Neural progenitor cell (in vitro differentiated cells): Measurements from ENCODE around the gene LRRIQ3. TPM values are rescaled to one million over a fixed set of nuclear protein-coding genes. Genes with fewer than 3 reads are reported as not detected.
A peak's percentile ranks its signal among the peaks of the same experiment; 100 is the strongest.
"Not testable (repeated sequence)": the region's sequence is repeated elsewhere in the genome, so short reads cannot be mapped to it uniquely, and the experiment has no call there.

ENCODE experiments used
- DNase-seq: peaks from one replicate; pipeline ENCODE4 v3.0.0-alpha.2; 2016; ENCODE audit warnings: low spot score
- H2AFZ ChIP-seq: fragments of 200-600 bp; sonication (generic); replicated peaks from 2 replicates; pipeline ENCODE4 v1.6.1; 2016; ENCODE audit warnings: antibody characterized with exemption
- H3F3A ChIP-seq: fragments of 200-600 bp; sonication (generic); 2 replicates; pipeline ENCODE4 v1.6.1; 2016; ENCODE audit warnings: antibody characterized with exemption, low read depth
- H3K27ac ChIP-seq: fragments of 200-600 bp; sonication (generic); 2 replicates; pipeline ENCODE4 v1.5.1; 2016; ENCODE audit warnings: mild to moderate bottlenecking
- H3K27me3 ChIP-seq: fragments of 200-600 bp; sonication (generic); 2 replicates; pipeline ENCODE4 v1.6.1; 2016; ENCODE audit warnings: mild to moderate bottlenecking, moderate library complexity
- H3K36me3 ChIP-seq: fragments of 200-600 bp; sonication (generic); 2 replicates; pipeline ENCODE4 v1.5.1; 2016
- H3K4me1 ChIP-seq: fragments of 200-600 bp; sonication (generic); 2 replicates; pipeline ENCODE4 v1.6.1; 2016; ENCODE audit warnings: mixed run types
- H3K4me2 ChIP-seq: fragments of 200-600 bp; sonication (generic); 2 replicates; pipeline ENCODE4 v1.6.1; 2016
- H3K4me3 ChIP-seq: fragments of 200-600 bp; sonication (generic); 2 replicates; pipeline ENCODE4 v1.5.1; 2016
- H3K79me2 ChIP-seq: fragments of 200-600 bp; sonication (generic); 2 replicates; pipeline ENCODE4 v1.6.1; 2016; ENCODE audit warnings: low read depth
- H3K9ac ChIP-seq: fragments of 200-600 bp; sonication (generic); 2 replicates; pipeline ENCODE4 v1.6.1; 2016
- H3K9me3 ChIP-seq: fragments of 200-600 bp; sonication (generic); 2 replicates; pipeline ENCODE4 v1.5.1; 2016; ENCODE audit warnings: low read depth
- H4K20me1 ChIP-seq: fragments of 200-600 bp; sonication (generic); 2 replicates; pipeline ENCODE4 v1.6.1; 2016; ENCODE audit warnings: low read depth
- H3K27ac Mint-ChIP-seq: 3 replicates; pipeline ENCODE4 v1.8.0; 2021; ENCODE audit warnings: mixed read lengths
- H3K27me3 Mint-ChIP-seq: 2 replicates; pipeline ENCODE4 v1.8.0; 2022; ENCODE audit warnings: low read depth, mild to moderate bottlenecking, inconsistent platforms, moderate library complexity, mixed read lengths; ENCODE audit not compliant: insufficient read depth
- H3K36me3 Mint-ChIP-seq: 3 replicates; pipeline ENCODE4 v1.8.0; 2021; ENCODE audit warnings: mixed read lengths
- H3K4me1 Mint-ChIP-seq: 3 replicates; pipeline ENCODE4 v1.8.0; 2021; ENCODE audit warnings: mixed read lengths
- H3K4me3 Mint-ChIP-seq: 3 replicates; pipeline ENCODE4 v1.8.0; 2021; ENCODE audit warnings: mild to moderate bottlenecking, moderate library complexity, mixed read lengths
- H3K9me3 Mint-ChIP-seq: 3 replicates; pipeline ENCODE4 v1.8.0; 2020; ENCODE audit warnings: mixed read lengths
- CTCF ChIP-seq: fragments of 200-600 bp; sonication (generic); IDR thresholded peaks from 2 replicates; pipeline ENCODE4 v1.5.1; 2017; ENCODE audit warnings: antibody characterized with exemption, mild to moderate bottlenecking
- EZH2 ChIP-seq: fragments of 200-600 bp; sonication (generic); IDR thresholded peaks from 2 replicates; pipeline ENCODE4 v1.6.1; 2017; ENCODE audit warnings: antibody characterized with exemption, mild to moderate bottlenecking, moderate library complexity
- EZH2phosphoT487 ChIP-seq: fragments of 200-600 bp; sonication (generic); IDR thresholded peaks from 2 replicates; pipeline ENCODE4 v1.6.1; 2017; ENCODE audit warnings: antibody characterized with exemption
- total RNA-seq: library from RNA; depleted of rRNA; stranded (reverse); fragments of >200 nt; gene quantifications from 2 replicates; pipeline ENCODE4 v1.2.3, GENCODE V29; 2015; ENCODE audit warnings: low replicate concordance

The LRRIQ3 gene
- total RNA-seq, 1 donor from 2014 or later: 3.3 TPM

GRCh38 chr1:74162333-74162732 is 35.6 kb downstream of the LRRIQ3 start:
- no peaks in the 10 kb centered on the region for H3K27me3 ChIP-seq
- H3K27me3 Mint-ChIP-seq: no peaks in the 10 kb centered on the region
- no peaks in the 10 kb centered on the region for H4K20me1 ChIP-seq
- H3K9me3 Mint-ChIP-seq: no peaks in the 10 kb centered on the region
- H3F3A ChIP-seq: no peaks in the 10 kb centered on the region
- H3K4me2 ChIP-seq: no peak overlapping the region
- no peak overlapping the region for H3K9ac ChIP-seq
- H3K9me3 ChIP-seq: no peaks in the 10 kb centered on the region
- no peaks in the 10 kb centered on the region for H3K36me3 ChIP-seq
- H3K36me3 Mint-ChIP-seq: no peaks in the 10 kb centered on the region
- no peak for DNase-seq
- no peak overlapping the region for H2AFZ ChIP-seq
- no peak overlapping the region for H3K27ac Mint-ChIP-seq
- H3K79me2 ChIP-seq: no peaks in the 10 kb centered on the region
- TF ChIP-seq EZH2 (no peak), EZH2phosphoT487 (no peak), CTCF (no peak)
- no peaks in the 10 kb centered on the region for H3K4me1 Mint-ChIP-seq
- H3K4me3 ChIP-seq: no peak overlapping the region
- H3K27ac ChIP-seq: no peak overlapping the region
- H3K4me1 ChIP-seq: peaks cover 15% of the 10 kb centered on the region
- no peak overlapping the region for H3K4me3 Mint-ChIP-seq

GRCh38 chr1:74161497-74161896 is 36.5 kb downstream of the LRRIQ3 start:
- no peaks in the 10 kb centered on the region for H4K20me1 ChIP-seq
- H3K79me2 ChIP-seq: no peaks in the 10 kb centered on the region
- H3K9ac ChIP-seq: no peak overlapping the region
- TF ChIP-seq EZH2: no peak
- no peak for TF ChIP-seq CTCF
- no peak for TF ChIP-seq EZH2phosphoT487
- H3K4me1 ChIP-seq: peaks cover 15% of the 10 kb centered on the region
- Mint-ChIP-seq H3K4me1 (no peaks in the 10 kb centered on the region), H3K27me3 (no peaks in the 10 kb centered on the region), H3K36me3 (no peaks in the 10 kb centered on the region), H3K9me3 (no peaks in the 10 kb centered on the region), H3K4me3 (no peak overlapping the region), H3K27ac (no peak overlapping the region)
- no peak overlapping the region for H2AFZ ChIP-seq
- no peaks in the 10 kb centered on the region for H3K9me3 ChIP-seq
- no peak for DNase-seq
- H3K4me3 ChIP-seq: no peak overlapping the region
- no peak overlapping the region for H3K27ac ChIP-seq
- no peaks in the 10 kb centered on the region for H3K36me3 ChIP-seq
- H3K27me3 ChIP-seq: no peaks in the 10 kb centered on the region
- H3K4me2 ChIP-seq: no peak overlapping the region
- no peaks in the 10 kb centered on the region for H3F3A ChIP-seq

GRCh38 chr1:74160046-74160445 is 37.9 kb downstream of the LRRIQ3 start:
- Histone ChIP-seq H3K4me3 (no peak overlapping the region), H3K79me2 (no peaks in the 10 kb centered on the region), H3K4me2 (no peak overlapping the region), H3K4me1 (peaks cover 15% of the 10 kb centered on the region), H3K27ac (no peak overlapping the region), H3K9me3 (no peaks in the 10 kb centered on the region), H3K27me3 (no peaks in the 10 kb centered on the region), H4K20me1 (no peaks in the 10 kb centered on the region), H2AFZ (no peak overlapping the region), H3K36me3 (no peaks in the 10 kb centered on the region), H3K9ac (no peak overlapping the region), H3F3A (no peaks in the 10 kb centered on the region)
- H3K4me1 Mint-ChIP-seq: no peaks in the 10 kb centered on the region
- no peaks in the 10 kb centered on the region for H3K36me3 Mint-ChIP-seq
- H3K4me3 Mint-ChIP-seq: no peak overlapping the region
- TF ChIP-seq CTCF (no peak), EZH2 (no peak)
- DNase-seq: no peak
- no peak overlapping the region for H3K27ac Mint-ChIP-seq
- no peaks in the 10 kb centered on the region for H3K9me3 Mint-ChIP-seq
- peaks cover 3% of the 10 kb centered on the region for H3K27me3 Mint-ChIP-seq

- no peaks in the 10 kb centered on the region for H3K4me1 Mint-ChIP-seq
- DNase-seq: peak; percentile 52
- Histone ChIP-seq H3K36me3 (no peaks in the 10 kb centered on the region), H2AFZ (peak overlapping the region; percentile 78), H3K4me3 (no peak overlapping the region), H3F3A (no peaks in the 10 kb centered on the region), H3K27ac (no peak overlapping the region), H3K9me3 (no peaks in the 10 kb centered on the region), H3K4me2 (peak overlapping the region; percentile 62), H3K79me2 (no peaks in the 10 kb centered on the region), H3K9ac (no peak overlapping the region), H3K27me3 (no peaks in the 10 kb centered on the region), H4K20me1 (no peaks in the 10 kb centered on the region), H3K4me1 (peaks cover 9% of the 10 kb centered on the region)
- peaks cover 3% of the 10 kb centered on the region for H3K9me3 Mint-ChIP-seq
- TF ChIP-seq CTCF (no peak), EZH2 (no peak), EZH2phosphoT487 (no peak)
- H3K27me3 Mint-ChIP-seq: no peaks in the 10 kb centered on the region
- H3K27ac Mint-ChIP-seq: no peak overlapping the region
- no peaks in the 10 kb centered on the region for H3K36me3 Mint-ChIP-seq
- H3K4me3 Mint-ChIP-seq: no peak overlapping the region
Observed at GRCh38 chr1:74145086-74145485, 52.9 kb downstream of the LRRIQ3 start.

GRCh38 chr1:74117370-74117769 is 80.6 kb downstream of the LRRIQ3 start:
- H3F3A ChIP-seq, H3K27ac ChIP-seq, H3K9ac ChIP-seq, H4K20me1 ChIP-seq, H3K36me3 ChIP-seq, H2AFZ ChIP-seq, DNase-seq, H3K27me3 ChIP-seq, H3K79me2 ChIP-seq, H3K9me3 Mint-ChIP-seq, H3K27ac Mint-ChIP-seq, H3K27me3 Mint-ChIP-seq, H3K36me3 Mint-ChIP-seq, H3K4me2 ChIP-seq, H3K4me1 ChIP-seq, H3K4me1 Mint-ChIP-seq, H3K9me3 ChIP-seq, H3K4me3 Mint-ChIP-seq, H3K4me3 ChIP-seq: not testable (repeated sequence)
